Right kidney (tissue), 1 donor: ENCODE data around the gene DGKG.

Source experiments
- DNase-seq: peaks from one replicate; pipeline ENCODE4 v3.0.0-alpha.2; 2016

The DGKG gene

GRCh38 chr3:186137051-186137685 is 224.9 kb downstream of the DGKG start:
- no peak for DNase-seq

GRCh38 chr3:186133980-186134379 is 228.1 kb downstream of the DGKG start:
- DNase-seq = no peak

GRCh38 chr3:186132487-186132886 is 229.5 kb downstream of the DGKG start:
- no peak for DNase-seq

GRCh38 chr3:186129206-186129605 is 232.8 kb downstream of the DGKG start:
- no peak for DNase-seq

- DNase-seq = no peak
These were observed 233.9 kb downstream of the DGKG start for GRCh38 chr3:186128158-186128557.

GRCh38 chr3:186127463-186127862 is 234.6 kb downstream of the DGKG start:
- DNase-seq = no peak

GRCh38 chr3:186125118-186125517 is 236.9 kb downstream of the DGKG start:
- DNase-seq = no peak

- peak; percentile 31 for DNase-seq
These were observed 237.4 kb downstream of the DGKG start for GRCh38 chr3:186124592-186124991.

- no peak for DNase-seq
These were observed 239.0 kb downstream of the DGKG start for GRCh38 chr3:186123012-186123411.

GRCh38 chr3:186121968-186122367 is 240.1 kb downstream of the DGKG start:
- no peak for DNase-seq

- DNase-seq = no peak
These were observed 240.8 kb downstream of the DGKG start for GRCh38 chr3:186121278-186121677.

GRCh38 chr3:186119499-186119898 is 242.5 kb downstream of the DGKG start:
- DNase-seq = no peak

GRCh38 chr3:186118692-186119091 is 243.3 kb downstream of the DGKG start:
- no peak for DNase-seq

GRCh38 chr3:186117521-186118134 is 244.4 kb downstream of the DGKG start:
- DNase-seq = no peak

- DNase-seq = no peak
These were observed 246.6 kb downstream of the DGKG start for GRCh38 chr3:186115239-186115996.

- no peak for DNase-seq
These were observed 250.8 kb downstream of the DGKG start for GRCh38 chr3:186110975-186111974.

- peak; percentile 73 for DNase-seq
These were observed 251.9 kb downstream of the DGKG start for GRCh38 chr3:186109897-186110803.

GRCh38 chr3:186108941-186109865 is 252.8 kb downstream of the DGKG start, which contains the start of gene ETV5:
Gene ETV5 (minus strand): TSS chr3:186109089. CDS start chr3:186105868, 3,221 bp downstream.
- peak; percentile 86 for DNase-seq

- peak; percentile 81 for DNase-seq
These were observed 253.7 kb downstream of the DGKG start for GRCh38 chr3:186108106-186108940.
